T-cell (primary cell): ENCODE measurements around the gene TCF19. TPM values are rescaled to one million over a fixed set of nuclear protein-coding genes. Genes with fewer than 3 reads are reported as not detected.
"Not testable (repeated sequence)": the region's sequence is repeated elsewhere in the genome, so short reads cannot be mapped to it uniquely, and the experiment has no call there.

Source experiments
- ATAC-seq, 4 experiments: fragments of 200-7000 bp in 3 of 4; fragments of 150-1000 bp in 1 of 4; cut with Tn5 transposase; replicated peaks in 1 of 4; 1 replicate in 3 of 4; 2 replicates in 1 of 4; pipeline ENCODE4 v1.10.0; 2021; ENCODE audit warnings: moderate library complexity in 3 of 4, mild to moderate bottlenecking in 2 of 4, moderate number of reproducible peaks in 1 of 4
- CTCF ChIA-PET, 2 donors: fragments of 300-600 bp; sonication (Branson Sonifier 250); formaldehyde crosslinking; loops; one replicate each; lab custom pipeline; 2022; ENCODE audit warnings: antibody characterized with exemption in 2 of 2; lab: Charles Lee
- POLR2A ChIA-PET, 2 donors: fragments of 300-600 bp; sonication (Branson Sonifier 250); formaldehyde crosslinking; loops; one replicate each; lab custom pipeline; 2022; ENCODE audit warnings: antibody characterized with exemption in 2 of 2; lab: Charles Lee
- DNase-seq, 35 experiments: peaks; one replicate each; pipeline versions ENCODE4 v3.0.0 to v3.0.0-alpha.2; 2013 to 2023
- H3K27ac ChIP-seq: one replicate; pipeline ENCODE4 v1.5.1; 2013; ENCODE audit warnings: low read length
- H3K27me3 ChIP-seq, 2 experiments: replicated peaks in 1 of 2; 1 replicate in 1 of 2; 2 replicates in 1 of 2; pipeline versions ENCODE4 v1.6.1 to v1.7.0; 2013; ENCODE audit warnings: low read length in 1 of 2, mixed read lengths in 1 of 2; ENCODE audit not compliant: control insufficient read depth in 2 of 2, insufficient read depth in 2 of 2; ENCODE audit errors: extremely low read depth in 1 of 2
- H3K36me3 ChIP-seq, 2 donors: 1 replicate in 1 of 2; 2 replicates in 1 of 2; pipeline versions ENCODE4 v1.6.1 to v1.7.0; 2013; ENCODE audit warnings: low read length in 1 of 2; ENCODE audit not compliant: control insufficient read depth in 2 of 2, insufficient read depth in 1 of 2; ENCODE audit errors: extremely low read depth in 1 of 2
- H3K4me1 ChIP-seq, 2 experiments: 1 replicate in 1 of 2; 2 replicates in 1 of 2; pipeline versions ENCODE4 v1.6.1 to v1.7.0; 2013; ENCODE audit warnings: low read length in 2 of 2, mixed read lengths in 1 of 2; ENCODE audit not compliant: insufficient read depth in 2 of 2, control insufficient read depth in 1 of 2; ENCODE audit errors: extremely low read depth in 1 of 2
- H3K4me3 ChIP-seq, 2 donors: 1 replicate in 1 of 2; 2 replicates in 1 of 2; pipeline versions ENCODE4 v1.5.1 to v1.7.0; 2013; ENCODE audit warnings: mild to moderate bottlenecking in 2 of 2, low read length in 1 of 2, moderate library complexity in 1 of 2; ENCODE audit not compliant: control insufficient read depth in 1 of 2; ENCODE audit errors: extremely low read depth in 1 of 2
- H3K9me3 ChIP-seq: 2 replicates; pipeline ENCODE4 v1.7.0; 2013
- H3K27ac Mint-ChIP-seq, 2 donors: one replicate each; pipeline ENCODE4 v1.8.0; 2020 to 2021; ENCODE audit warnings: mild to moderate bottlenecking in 2 of 2, mixed read lengths in 2 of 2
- H3K27me3 Mint-ChIP-seq, 2 donors: one replicate each; pipeline ENCODE4 v1.8.0; 2021 to 2022; ENCODE audit warnings: mixed read lengths in 2 of 2
- H3K36me3 Mint-ChIP-seq: one replicate; pipeline ENCODE4 v1.8.0; 2021; ENCODE audit warnings: mixed read lengths
- H3K4me1 Mint-ChIP-seq, 3 donors: one replicate each; pipeline ENCODE4 v1.8.0; 2020 to 2022; ENCODE audit warnings: mixed read lengths in 3 of 3, mild to moderate bottlenecking in 1 of 3
- H3K4me3 Mint-ChIP-seq, 3 donors: one replicate each; pipeline ENCODE4 v1.8.0; 2020 to 2022; ENCODE audit warnings: mild to moderate bottlenecking in 3 of 3, mixed read lengths in 3 of 3, moderate library complexity in 3 of 3
- H3K9me3 Mint-ChIP-seq, 3 donors: one replicate each; pipeline ENCODE4 v1.8.0; 2020 to 2022; ENCODE audit warnings: mixed read lengths in 3 of 3
- WGBS: methylation state at CpG from one replicate; pipeline ENCODE4 v1.1.5; 2013; ENCODE audit warnings: missing lambda C conversion rate; ENCODE audit not compliant: insufficient coverage; 5-methylcytosine and 5-hydroxymethylcytosine counted together
- total RNA-seq, 35 experiments: library from RNA in 6 of 35; stranded (reverse) in 6 of 35; fragments of 120-200 nt in 1 of 35; gene quantifications; one replicate each; pipeline versions ENCODE4 v1.2.1 to v1.2.4 and lab custom pipeline; 2013 to 2026

TCF19 gene
- total RNA-seq, 5 donors from 2014 or later (not counting 1 experiment from before 2014, with no cell fraction given), result 5.9 to 10.8 (median 9.6) TPM

DNA sequence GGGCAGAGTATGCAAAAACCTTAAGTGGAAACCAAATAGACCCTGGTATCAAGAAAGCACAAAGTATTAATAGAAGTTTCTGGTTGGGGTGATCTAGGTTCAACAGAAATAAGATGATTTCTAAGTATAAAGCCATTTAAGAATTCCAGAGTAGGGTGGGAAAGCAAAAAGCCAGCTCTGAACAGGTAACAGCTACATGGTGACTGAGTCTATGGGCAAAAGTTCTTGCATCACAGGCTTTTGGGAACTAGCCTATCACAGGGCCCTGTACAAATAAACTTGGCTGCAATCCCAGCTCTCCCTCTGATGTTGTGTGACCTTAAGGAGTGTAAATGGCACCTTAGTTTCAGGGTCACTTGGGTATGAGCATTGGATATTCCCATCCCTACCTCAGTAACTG is 5.5 kb downstream of the TCF19 start:
- Histone ChIP-seq H3K36me3 (peaks cover 0 to 5% of the 10 kb centered on the region in 2 donors), H3K27ac (no peak overlapping the region), H3K4me1 (peaks cover 3 to 10% of the 10 kb centered on the region in 2 experiments), H3K9me3 (no peaks in the 10 kb centered on the region), H3K27me3 (no peaks in the 10 kb centered on the region), H3K4me3 (no peak overlapping the region)
- H3K27me3 Mint-ChIP-seq, result no peaks in the 10 kb centered on the region
- H3K27ac Mint-ChIP-seq, result no peak overlapping the region
- peaks cover 3 to 18% (median 12%) of the 10 kb centered on the region in 3 donors for H3K4me1 Mint-ChIP-seq
- CTCF ChIA-PET, result no interaction called here
- ATAC-seq (no peak), DNase-seq (no peak)
- no peaks in the 10 kb centered on the region for H3K9me3 Mint-ChIP-seq
- POLR2A ChIA-PET, result no interaction called here
- no peaks in the 10 kb centered on the region for H3K36me3 Mint-ChIP-seq
- H3K4me3 Mint-ChIP-seq, result no peak overlapping the region

DNA sequence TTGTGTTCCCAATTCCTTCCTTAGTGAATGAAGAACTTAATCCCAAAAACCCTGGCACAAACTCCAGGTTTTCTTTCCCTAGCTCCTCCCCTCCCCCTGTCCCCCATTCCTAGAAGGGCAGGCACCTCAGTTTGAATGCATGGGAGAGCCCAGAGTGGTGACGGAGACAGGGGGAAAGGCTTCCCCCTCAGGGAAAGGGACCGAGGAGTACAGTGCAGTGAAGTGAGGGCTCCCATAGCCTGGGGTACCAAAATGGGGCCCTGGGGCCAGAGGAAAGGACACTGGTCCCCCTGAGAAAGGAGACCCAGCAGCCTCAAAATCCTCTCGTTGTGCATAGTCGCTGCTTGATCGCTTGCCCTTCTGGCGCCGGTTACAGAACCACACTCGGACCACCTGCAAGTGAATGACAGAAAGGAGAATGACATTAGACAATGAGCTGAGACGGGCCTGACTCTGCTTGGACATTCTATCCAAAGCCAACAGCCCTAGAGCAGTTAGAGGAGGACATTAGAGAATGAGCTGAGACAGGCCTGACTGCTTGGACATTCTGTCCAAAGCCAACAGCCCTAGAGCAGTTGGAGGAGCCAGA is 6.2 kb downstream of the TCF19 start:
- H3K9me3 Mint-ChIP-seq, DNase-seq, POLR2A ChIA-PET, H3K4me3 ChIP-seq, ATAC-seq, H3K4me1 ChIP-seq, H3K27me3 ChIP-seq, H3K36me3 Mint-ChIP-seq, H3K36me3 ChIP-seq, H3K27ac Mint-ChIP-seq, H3K27ac ChIP-seq, H3K9me3 ChIP-seq, H3K4me3 Mint-ChIP-seq, H3K27me3 Mint-ChIP-seq: not testable (repeated sequence)
- no CpG with 5 or more reads among the region's 9 CpGs for WGBS
- H3K4me1 Mint-ChIP-seq, result peaks cover 0 to 12% (median 5%) of the 10 kb centered on the region in 3 donors
- CTCF ChIA-PET, result interaction anchor here in 1 of 2 donors (0.8 kb wide), 1 partner anchor 34 kb away, joined by 4 read pairs; no protein-coding TSS in a partner anchor

DNA sequence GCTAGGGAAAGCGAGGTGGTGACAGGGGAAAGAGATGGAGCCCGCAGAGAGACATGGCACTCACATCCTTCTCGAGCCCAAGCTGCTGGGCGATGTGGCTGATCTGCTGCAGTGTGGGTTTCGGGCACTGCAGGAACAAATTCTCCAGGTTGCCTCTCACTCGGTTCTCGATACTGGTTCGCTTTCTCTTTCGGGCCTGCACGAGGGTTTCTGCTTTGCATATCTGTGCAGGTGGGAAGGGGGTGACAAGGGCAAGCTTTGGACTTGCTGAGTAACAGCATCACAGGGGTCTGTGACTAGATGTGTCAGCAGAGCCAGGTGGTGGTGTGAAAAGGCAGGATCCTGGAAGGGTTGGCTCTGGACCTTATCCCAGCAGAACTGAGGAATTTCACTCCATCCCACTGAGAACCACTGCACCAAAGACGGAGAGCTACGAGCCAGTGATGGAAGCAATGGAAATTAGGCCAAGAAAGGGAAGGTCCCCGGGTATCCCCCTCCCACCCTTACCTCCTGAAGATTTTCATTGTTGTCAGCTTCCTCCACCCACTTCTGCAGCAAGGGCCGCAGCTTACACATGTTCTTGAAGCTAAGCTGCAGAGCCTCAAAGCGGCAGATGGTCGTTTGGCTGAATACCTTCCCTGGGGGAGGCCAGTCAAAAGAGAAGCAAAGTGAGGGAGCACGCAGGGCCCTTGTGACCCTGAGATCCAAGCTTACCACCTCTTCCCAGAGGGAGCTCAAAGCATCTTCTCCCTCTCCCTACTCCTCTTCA is 6.9 kb downstream of the TCF19 start:
- H3K4me1 Mint-ChIP-seq, H3K4me1 ChIP-seq, H3K27ac ChIP-seq, DNase-seq, H3K4me3 ChIP-seq, H3K9me3 ChIP-seq, H3K27ac Mint-ChIP-seq, H3K27me3 ChIP-seq, H3K36me3 Mint-ChIP-seq, H3K27me3 Mint-ChIP-seq, H3K4me3 Mint-ChIP-seq, H3K9me3 Mint-ChIP-seq, ATAC-seq, POLR2A ChIA-PET, H3K36me3 ChIP-seq: not testable (repeated sequence)
- CTCF ChIA-PET, result interaction anchor here in 1 of 2 donors (0.8 kb wide), 1 partner anchor 34 kb away, joined by 4 read pairs; no protein-coding TSS in a partner anchor
- 70% methylated on average over 6 of the region's 17 CpGs for WGBS

DNA sequence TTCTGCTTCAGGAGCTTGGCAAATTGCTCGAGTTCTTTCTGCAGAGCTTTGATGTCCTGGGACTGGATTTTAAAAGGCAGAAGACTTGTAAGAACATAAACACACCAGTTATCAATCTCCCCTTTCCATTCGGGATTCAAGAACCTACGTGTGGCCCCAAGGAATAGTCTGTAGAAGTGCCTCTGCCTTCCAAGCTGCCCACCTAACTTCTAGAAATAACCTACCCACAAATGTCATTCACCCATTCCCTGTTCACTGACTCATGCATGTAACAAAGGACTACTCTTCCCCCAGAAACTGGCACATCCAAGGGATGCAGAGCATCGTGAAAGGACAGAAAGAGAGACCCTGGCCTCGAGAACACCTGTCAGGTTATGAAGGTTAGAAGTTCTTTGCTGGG is 7.6 kb downstream of the TCF19 start:
- H3K36me3 ChIP-seq, result peaks cover 0 to 5% of the 10 kb centered on the region in 2 donors
- H3K36me3 Mint-ChIP-seq, result no peaks in the 10 kb centered on the region
- H3K27me3 Mint-ChIP-seq, result no peaks in the 10 kb centered on the region
- peaks cover 0 to 7% (median 0%) of the 10 kb centered on the region in 3 donors for H3K4me1 Mint-ChIP-seq
- H3K4me3 Mint-ChIP-seq, result no peak overlapping the region
- H3K9me3 Mint-ChIP-seq, result no peaks in the 10 kb centered on the region
- no peak for DNase-seq
- H3K4me1 ChIP-seq, result no peaks in the 10 kb centered on the region
- WGBS, result 94% methylated on average over 2 of the region's 5 CpGs
- no peaks in the 10 kb centered on the region for H3K9me3 ChIP-seq
- H3K27ac ChIP-seq, result no peak overlapping the region
- ATAC-seq, result no peak
- no peaks in the 10 kb centered on the region for H3K27me3 ChIP-seq
- CTCF ChIA-PET, result no interaction called here
- POLR2A ChIA-PET, result no interaction called here
- no peak overlapping the region for H3K4me3 ChIP-seq
- H3K27ac Mint-ChIP-seq, result no peak overlapping the region

DNA sequence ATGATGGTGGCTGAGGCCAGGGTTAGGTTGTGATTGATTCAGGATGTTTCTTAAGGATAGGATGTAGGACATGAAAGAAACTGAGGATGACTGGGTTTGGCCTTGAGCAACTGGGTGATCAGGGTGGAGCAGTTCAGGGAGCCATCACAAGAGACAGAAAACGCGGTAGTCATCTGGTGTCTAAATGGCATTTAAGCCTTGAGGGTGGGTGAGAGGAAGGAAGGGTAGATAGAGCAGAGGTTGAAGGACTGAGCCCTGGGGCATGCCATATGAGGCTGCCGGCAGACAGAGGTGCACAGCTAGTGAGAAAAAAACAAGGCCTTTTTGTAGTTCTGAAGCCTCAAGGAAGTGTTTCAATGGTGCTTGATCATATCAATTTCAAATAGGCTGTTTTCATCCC is 10.2 kb downstream of the TCF19 start:
- Histone ChIP-seq H3K4me3 (no peak overlapping the region), H3K36me3 (no peaks in the 10 kb centered on the region), H3K9me3 (no peaks in the 10 kb centered on the region), H3K4me1 (no peaks in the 10 kb centered on the region), H3K27me3 (no peaks in the 10 kb centered on the region), H3K27ac (no peak overlapping the region)
- Mint-ChIP-seq H3K27ac (no peak overlapping the region), H3K4me3 (no peak overlapping the region), H3K9me3 (no peaks in the 10 kb centered on the region), H3K27me3 (no peaks in the 10 kb centered on the region), H3K36me3 (no peaks in the 10 kb centered on the region), H3K4me1 (peaks cover 0 to 5% (median 0%) of the 10 kb centered on the region in 3 donors)
- POLR2A ChIA-PET, result interaction anchor here in 1 of 2 donors (0.6 kb wide), 1 partner anchor 8 kb away, joined by 9 read pairs; no protein-coding TSS in a partner anchor
- WGBS, result 79% methylated on average over 2 of the region's 3 CpGs
- CTCF ChIA-PET, result no interaction called here
- DNase-seq, result no peak
- no peak for ATAC-seq

DNA sequence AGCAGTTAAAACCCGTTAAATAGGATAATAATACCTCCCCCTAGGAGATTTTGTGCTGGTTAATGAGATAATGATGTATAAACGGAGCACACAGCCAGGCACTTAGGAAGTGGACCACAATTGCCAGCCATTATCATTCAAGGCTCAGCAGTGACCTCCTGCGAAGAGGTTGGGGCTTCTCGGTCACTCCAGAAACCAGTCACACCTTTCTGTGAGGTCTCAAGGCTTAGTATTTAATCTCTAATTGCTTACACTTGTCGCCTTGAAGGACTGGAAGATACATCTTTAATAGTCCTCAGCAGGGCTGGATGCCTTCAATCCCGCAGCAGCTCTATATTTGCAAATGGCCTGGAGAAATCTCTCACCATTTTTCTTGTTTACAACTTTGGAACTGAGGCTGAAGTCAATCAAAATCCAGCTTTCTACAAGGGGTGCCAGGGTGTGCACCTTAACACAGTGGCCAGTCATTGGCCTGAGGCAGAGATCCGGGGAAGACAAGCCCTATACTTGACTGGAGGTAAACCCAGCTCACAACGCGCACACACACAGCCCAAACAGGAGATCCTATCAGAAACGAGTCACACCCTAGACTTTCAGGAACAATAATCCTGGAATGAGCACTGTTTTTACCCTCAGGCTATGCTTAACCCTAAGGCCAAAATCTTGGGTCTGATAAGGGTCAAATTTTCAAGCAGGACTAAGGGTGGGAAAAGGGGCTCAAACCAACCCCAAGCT is 10.9 kb downstream of the TCF19 start:
- CTCF ChIA-PET, result no interaction called here
- H3K27ac ChIP-seq, result no peak overlapping the region
- no peak for DNase-seq
- H3K9me3 Mint-ChIP-seq, result no peaks in the 10 kb centered on the region
- H3K27ac Mint-ChIP-seq, result no peak overlapping the region
- no peaks in the 10 kb centered on the region for H3K27me3 Mint-ChIP-seq
- no peaks in the 10 kb centered on the region for H3K36me3 ChIP-seq
- no peak for ATAC-seq
- H3K27me3 ChIP-seq, result no peaks in the 10 kb centered on the region
- H3K9me3 ChIP-seq, result no peaks in the 10 kb centered on the region
- POLR2A ChIA-PET, result no interaction called here
- H3K4me1 Mint-ChIP-seq, result peaks cover 0 to 5% (median 0%) of the 10 kb centered on the region in 3 donors
- H3K4me3 Mint-ChIP-seq, result no peak overlapping the region
- H3K36me3 Mint-ChIP-seq, result no peaks in the 10 kb centered on the region
- no peak overlapping the region for H3K4me3 ChIP-seq
- 88% methylated on average over 6 of the region's 10 CpGs for WGBS
- no peaks in the 10 kb centered on the region for H3K4me1 ChIP-seq
